ENCODE results near the gene FBN3. TPM values are rescaled to one million over a fixed set of nuclear protein-coding genes. Genes with fewer than 3 reads are reported as not detected.
A peak's percentile ranks its signal among the peaks of the same experiment; 100 is the strongest.

FBN3 gene
- polyA plus RNA-seq: 3.5 TPM
- long read RNA-seq, donor 1: 0 reads
- long read RNA-seq, donor 2: 0 reads
- long read RNA-seq, donor 3: 0 reads
- long read RNA-seq, donor 4: 0 reads
- long read RNA-seq, donor 5: 0 reads
- long read RNA-seq, donor 6, partial matches to known transcripts: 157 of 192 reads
- long read RNA-seq, donor 6, other reads (novel, unspliced or antisense): 35 of 192 reads
- long read RNA-seq, donor 7, partial matches to known transcripts: 5 of 5 reads
- long read RNA-seq, donor 7, other reads (novel, unspliced or antisense): 0 of 5 reads
- long read RNA-seq, donor 8: 0 reads
- long read RNA-seq, donor 9: 0 reads
- long read RNA-seq, donor 10: 0 reads
- long read RNA-seq, donor 11: 0 reads

DNA sequence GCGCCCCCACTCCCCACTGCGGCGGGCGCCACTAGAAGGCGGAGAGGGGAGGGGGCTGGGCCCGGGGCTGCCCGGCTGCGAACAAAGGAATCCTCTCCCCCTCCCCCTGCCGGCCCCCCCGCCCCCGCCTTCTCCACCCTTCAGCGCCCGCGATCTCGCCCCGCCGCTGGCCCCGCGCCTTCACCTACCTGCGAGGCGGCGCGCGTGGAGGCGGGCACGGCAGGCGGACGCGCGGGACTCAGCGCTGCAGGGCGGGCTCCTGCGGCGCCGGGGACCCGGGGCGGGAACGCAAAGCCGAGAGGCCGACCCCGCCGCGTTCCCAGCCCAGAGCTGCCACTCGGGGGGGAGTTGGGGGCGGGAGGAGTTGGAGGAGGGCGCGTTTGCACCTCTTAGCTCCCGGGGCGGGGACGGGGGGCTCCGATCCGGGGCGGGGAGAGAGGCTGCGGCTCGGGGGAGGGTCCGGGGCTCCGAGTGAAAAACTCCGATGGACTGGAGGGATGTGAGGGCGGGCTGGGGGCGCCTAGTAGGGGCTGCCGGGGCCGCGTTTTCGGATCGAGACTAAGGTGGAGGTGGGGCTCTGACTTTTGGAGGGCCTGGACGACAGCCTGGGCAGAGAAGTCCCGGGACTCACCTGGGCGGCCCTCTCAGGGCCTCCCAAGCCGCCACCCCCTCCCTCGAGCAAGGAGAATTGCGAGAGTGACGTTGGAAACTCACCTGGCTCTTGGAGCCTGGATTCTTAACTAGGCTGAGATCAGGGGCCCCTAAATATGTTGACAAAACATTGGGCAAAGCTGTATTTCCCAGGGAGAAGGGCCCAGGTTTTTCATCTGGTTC lies at the start of gene FBN3:
Gene FBN3, minus strand, starts transcription at position 332 of the 834 bp plus-strand sequence. CDS start 2,112 bp downstream, outside the sequence.
- Histone ChIP-seq H3K4me3 (ENCODE audit: low read length) (peak within 1 kb of the TSS; percentile 44), H3K4me1 (ENCODE audit: control insufficient read depth, insufficient read depth, low read length) (peaks cover 24% of the 10 kb centered on the region), H3K27me3 (ENCODE audit: control insufficient read depth, insufficient read depth, low read length) (peaks cover 13% of the 10 kb centered on the region), H3K27ac (ENCODE audit: low read length) (no peak within 1 kb of the TSS), H3K36me3 (ENCODE audit: control insufficient read depth, insufficient read depth, low read length) (no peaks in the 10 kb centered on the region), H3K9me3 (ENCODE audit: control insufficient read depth, low read depth, low read length) (no peaks in the 10 kb centered on the region)
- WGBS (ENCODE audit: insufficient coverage, low lambda C conversion rate): no CpG with 5 or more reads among the region's 72 CpGs
- DNase-seq: peak in 1 of 2 donors; percentile 43

- Histone ChIP-seq H3K4me3 (ENCODE audit: low read length) (no peak overlapping the region), H3K4me1 (ENCODE audit: control insufficient read depth, insufficient read depth, low read length) (no peaks in the 10 kb centered on the region), H3K27ac (ENCODE audit: low read length) (no peak overlapping the region), H3K36me3 (ENCODE audit: control insufficient read depth, insufficient read depth, low read length) (no peaks in the 10 kb centered on the region), H3K27me3 (ENCODE audit: control insufficient read depth, insufficient read depth, low read length) (no peaks in the 10 kb centered on the region), H3K9me3 (ENCODE audit: control insufficient read depth, low read depth, low read length) (no peaks in the 10 kb centered on the region)
- 100% methylated on average over 1 of the region's 10 CpGs for WGBS (ENCODE audit: insufficient coverage, low lambda C conversion rate)
- no peak for DNase-seq
Measured at GRCh38 chr19:8196271-8196927, 47.0 kb upstream of the FBN3 start.

DNA sequence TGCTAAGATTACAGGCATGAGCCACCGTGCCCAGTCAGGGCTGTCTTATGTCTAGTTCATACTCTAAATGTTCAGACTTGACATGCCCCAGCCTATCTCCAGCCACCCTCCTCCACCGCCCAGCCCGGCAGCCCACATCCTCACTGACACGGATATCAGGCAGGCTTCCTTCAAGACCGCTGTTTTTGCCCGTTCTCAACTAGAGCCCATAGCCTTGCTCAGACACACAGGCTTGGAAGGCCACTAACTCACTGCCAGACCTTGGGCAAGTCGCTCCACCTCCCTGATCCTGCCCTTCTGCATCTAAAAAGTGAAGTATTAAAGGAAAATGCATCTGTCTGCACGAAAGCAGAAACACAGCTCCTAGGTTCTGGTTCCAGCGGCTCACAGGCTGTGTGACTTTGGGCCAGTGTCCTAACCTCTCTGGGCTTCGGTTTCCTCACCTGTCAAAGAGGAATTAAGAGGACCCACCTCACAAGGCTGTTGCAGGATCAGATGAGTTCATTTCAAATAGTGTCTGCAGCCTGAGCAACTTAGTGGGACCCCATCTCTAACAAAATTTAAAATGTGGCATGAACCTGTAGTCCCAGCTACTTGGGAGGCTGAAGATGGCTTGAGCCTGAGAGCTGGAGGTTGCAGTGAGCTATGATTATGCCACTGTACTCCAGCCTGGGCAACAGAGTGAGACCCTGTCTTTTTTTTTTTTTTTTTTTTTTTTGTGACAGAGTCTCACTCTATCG lies 45.3 kb upstream of the FBN3 start:
- 40% methylated on average over 1 of the region's 11 CpGs for WGBS (ENCODE audit: insufficient coverage, low lambda C conversion rate)
- Histone ChIP-seq H3K27me3 (ENCODE audit: control insufficient read depth, insufficient read depth, low read length) (no peaks in the 10 kb centered on the region), H3K27ac (ENCODE audit: low read length) (no peak overlapping the region), H3K4me1 (ENCODE audit: control insufficient read depth, insufficient read depth, low read length) (no peaks in the 10 kb centered on the region), H3K4me3 (ENCODE audit: low read length) (no peak overlapping the region), H3K9me3 (ENCODE audit: control insufficient read depth, low read depth, low read length) (no peaks in the 10 kb centered on the region), H3K36me3 (ENCODE audit: control insufficient read depth, insufficient read depth, low read length) (no peaks in the 10 kb centered on the region)
- DNase-seq: no peak

GRCh38 chr19:8192221-8192820 lies 42.9 kb upstream of the FBN3 start:
- H3K27ac ChIP-seq (ENCODE audit: low read length): no peak overlapping the region
- H3K9me3 ChIP-seq (ENCODE audit: control insufficient read depth, low read depth, low read length): no peaks in the 10 kb centered on the region
- H3K4me3 ChIP-seq (ENCODE audit: low read length): no peak overlapping the region
- H3K27me3 ChIP-seq (ENCODE audit: control insufficient read depth, insufficient read depth, low read length): no peaks in the 10 kb centered on the region
- 83% methylated on average over 1 of the region's 7 CpGs for WGBS (ENCODE audit: insufficient coverage, low lambda C conversion rate)
- DNase-seq: no peak
- no peaks in the 10 kb centered on the region for H3K4me1 ChIP-seq (ENCODE audit: control insufficient read depth, insufficient read depth, low read length)
- H3K36me3 ChIP-seq (ENCODE audit: control insufficient read depth, insufficient read depth, low read length): no peaks in the 10 kb centered on the region

DNA sequence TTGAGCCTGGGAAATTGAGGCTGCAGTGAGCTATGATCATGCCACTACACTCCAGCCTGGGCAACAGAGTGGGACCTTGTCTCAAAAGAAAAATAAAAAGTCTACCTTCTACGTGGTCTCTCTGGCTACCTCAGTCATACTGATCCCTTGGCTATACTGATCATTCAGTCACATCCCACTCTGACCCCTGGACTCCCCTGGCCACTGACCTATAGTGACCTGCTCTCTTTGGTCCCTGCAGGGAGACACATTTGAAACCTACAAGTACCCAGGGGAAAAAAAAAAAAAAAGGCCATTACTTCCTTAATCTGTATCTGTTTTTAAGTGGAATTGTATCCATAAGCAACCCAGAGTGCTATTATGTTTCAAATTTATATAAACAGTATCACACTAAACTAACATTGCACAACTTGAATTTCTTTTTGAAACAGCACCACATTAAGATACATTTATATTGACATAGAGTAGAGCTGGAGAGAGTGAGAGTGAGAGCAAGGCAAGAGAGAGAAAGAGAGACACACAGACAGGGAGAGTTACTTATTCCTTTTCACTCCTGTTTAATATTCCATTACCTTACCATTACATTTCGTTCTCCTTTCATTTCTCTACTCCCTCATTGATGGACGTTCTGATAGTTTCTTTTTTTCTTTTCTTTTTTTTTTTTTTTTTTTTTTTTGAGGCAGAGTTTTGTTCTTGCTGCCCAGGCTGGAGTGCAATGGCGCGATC lies 36.1 kb upstream of the FBN3 start:
- H3K4me3 ChIP-seq (ENCODE audit: low read length): no peak overlapping the region
- H3K36me3 ChIP-seq (ENCODE audit: control insufficient read depth, insufficient read depth, low read length): no peaks in the 10 kb centered on the region
- no peak for DNase-seq
- no peaks in the 10 kb centered on the region for H3K9me3 ChIP-seq (ENCODE audit: control insufficient read depth, low read depth, low read length)
- no peaks in the 10 kb centered on the region for H3K4me1 ChIP-seq (ENCODE audit: control insufficient read depth, insufficient read depth, low read length)
- WGBS (ENCODE audit: insufficient coverage, low lambda C conversion rate): no CpG with 5 or more reads among the region's 5 CpGs
- H3K27me3 ChIP-seq (ENCODE audit: control insufficient read depth, insufficient read depth, low read length): no peaks in the 10 kb centered on the region
- H3K27ac ChIP-seq (ENCODE audit: low read length): no peak overlapping the region

DNA sequence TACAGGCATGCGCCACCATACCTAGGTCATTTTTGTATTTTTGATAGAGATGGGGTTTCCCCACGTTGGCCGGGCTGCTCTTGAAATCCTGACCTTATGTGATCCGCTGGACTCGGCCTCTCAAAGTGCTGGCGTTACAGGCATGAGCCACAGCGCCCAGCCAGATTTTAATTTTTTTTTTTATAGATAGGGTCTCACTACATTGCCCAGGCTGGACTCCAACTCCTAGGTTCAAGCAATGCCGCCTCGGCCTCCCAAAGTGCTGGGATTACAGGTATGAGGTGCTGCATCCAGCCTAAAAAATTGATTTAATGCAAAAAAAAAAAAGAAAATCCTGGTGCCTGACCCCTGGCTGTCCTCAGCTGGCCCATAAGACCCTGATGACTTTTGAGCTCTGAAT lies 34.9 kb upstream of the FBN3 start:
- H3K27me3 ChIP-seq (ENCODE audit: control insufficient read depth, insufficient read depth, low read length): no peaks in the 10 kb centered on the region
- H3K36me3 ChIP-seq (ENCODE audit: control insufficient read depth, insufficient read depth, low read length): no peaks in the 10 kb centered on the region
- no peaks in the 10 kb centered on the region for H3K9me3 ChIP-seq (ENCODE audit: control insufficient read depth, low read depth, low read length)
- WGBS (ENCODE audit: insufficient coverage, low lambda C conversion rate): no CpG with 5 or more reads among the region's 9 CpGs
- no peaks in the 10 kb centered on the region for H3K4me1 ChIP-seq (ENCODE audit: control insufficient read depth, insufficient read depth, low read length)
- DNase-seq: no peak
- H3K27ac ChIP-seq (ENCODE audit: low read length): no peak overlapping the region
- H3K4me3 ChIP-seq (ENCODE audit: low read length): no peak overlapping the region

DNA sequence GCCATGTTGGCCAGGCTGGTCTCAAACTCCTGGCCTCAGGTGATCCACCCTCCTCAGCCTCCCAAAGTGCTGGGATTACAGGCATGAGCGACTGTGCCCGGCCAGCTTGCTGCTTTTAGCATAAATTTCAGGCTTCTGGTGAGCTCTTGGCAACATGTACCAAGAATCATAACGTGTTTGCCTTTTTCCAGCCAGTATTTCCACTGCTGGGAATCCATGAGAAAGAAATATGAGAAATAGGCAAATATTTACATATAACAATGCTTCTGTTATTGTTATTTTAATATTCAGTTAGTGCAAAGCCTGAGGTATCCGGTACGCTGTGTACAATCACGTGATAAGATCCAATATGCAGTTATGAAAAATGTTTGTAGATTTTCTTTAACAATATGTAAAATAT lies 30.6 kb upstream of the FBN3 start:
- 95% methylated on average over 3 of the region's 6 CpGs for WGBS (ENCODE audit: insufficient coverage, low lambda C conversion rate)
- no peak for DNase-seq

GRCh38 chr19:8174706-8175105 lies 25.3 kb upstream of the FBN3 start:
- DNase-seq: no peak
- H3K4me3 ChIP-seq (ENCODE audit: low read length): no peak overlapping the region
- H3K27ac ChIP-seq (ENCODE audit: low read length): no peak overlapping the region
- H3K9me3 ChIP-seq (ENCODE audit: control insufficient read depth, low read depth, low read length): no peaks in the 10 kb centered on the region
- no peaks in the 10 kb centered on the region for H3K36me3 ChIP-seq (ENCODE audit: control insufficient read depth, insufficient read depth, low read length)
- 88% methylated on average over 3 of the region's 9 CpGs for WGBS (ENCODE audit: insufficient coverage, low lambda C conversion rate)
- no peaks in the 10 kb centered on the region for H3K27me3 ChIP-seq (ENCODE audit: control insufficient read depth, insufficient read depth, low read length)
- H3K4me1 ChIP-seq (ENCODE audit: control insufficient read depth, insufficient read depth, low read length): no peaks in the 10 kb centered on the region

More for the DNA sequence above, 30.6 kb upstream of the FBN3 start:
- H3K4me1 ChIP-seq (ENCODE audit: control insufficient read depth, insufficient read depth, low read length): no peaks in the 10 kb centered on the region
- no peak overlapping the region for H3K27ac ChIP-seq (ENCODE audit: low read length)
- H3K27me3 ChIP-seq (ENCODE audit: control insufficient read depth, insufficient read depth, low read length): no peaks in the 10 kb centered on the region
- H3K36me3 ChIP-seq (ENCODE audit: control insufficient read depth, insufficient read depth, low read length): no peaks in the 10 kb centered on the region
- H3K4me3 ChIP-seq (ENCODE audit: low read length): no peak overlapping the region
- H3K9me3 ChIP-seq (ENCODE audit: control insufficient read depth, low read depth, low read length): no peaks in the 10 kb centered on the region

DNA sequence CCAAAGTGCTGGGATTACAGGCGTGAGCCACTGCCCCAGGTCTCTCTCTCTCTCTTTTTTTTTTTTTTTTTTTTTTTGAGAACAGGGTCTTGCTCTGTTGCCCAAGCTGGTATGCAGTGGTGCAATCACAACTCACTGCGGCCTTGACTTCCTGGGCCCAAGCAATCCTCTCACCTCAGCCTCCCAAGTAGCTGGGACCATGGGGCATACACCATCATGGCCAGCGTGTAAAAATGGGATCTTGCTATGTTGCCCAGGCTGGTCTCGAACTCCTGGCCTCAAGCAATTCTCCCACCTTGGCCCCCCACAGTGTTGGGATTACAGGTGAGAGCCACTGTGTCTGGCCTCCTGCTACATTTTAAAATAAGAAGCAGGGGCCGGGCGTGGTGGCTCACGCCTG lies 19.1 kb upstream of the FBN3 start:
- no CpG with 5 or more reads among the region's 7 CpGs for whole genome bisulfite sequencing (ENCODE audit: insufficient coverage, low lambda C conversion rate)
- Histone ChIP-seq H3K9me3 (ENCODE audit: control insufficient read depth, low read depth, low read length) (no peaks in the 10 kb centered on the region), H3K27me3 (ENCODE audit: control insufficient read depth, insufficient read depth, low read length) (no peaks in the 10 kb centered on the region), H3K36me3 (ENCODE audit: control insufficient read depth, insufficient read depth, low read length) (no peaks in the 10 kb centered on the region), H3K27ac (ENCODE audit: low read length) (no peak overlapping the region), H3K4me1 (ENCODE audit: control insufficient read depth, insufficient read depth, low read length) (peaks cover 4% of the 10 kb centered on the region), H3K4me3 (ENCODE audit: low read length) (no peak overlapping the region)
- no peak for DNase-seq

Measured in large intestine (tissue), 12 donors.